Measurements from ENCODE around the gene SYNE1.
"Not testable (repeated sequence)": the region's sequence is repeated elsewhere in the genome, so short reads cannot be mapped to it uniquely, and the experiment has no call there.

Gene SYNE1

DNA sequence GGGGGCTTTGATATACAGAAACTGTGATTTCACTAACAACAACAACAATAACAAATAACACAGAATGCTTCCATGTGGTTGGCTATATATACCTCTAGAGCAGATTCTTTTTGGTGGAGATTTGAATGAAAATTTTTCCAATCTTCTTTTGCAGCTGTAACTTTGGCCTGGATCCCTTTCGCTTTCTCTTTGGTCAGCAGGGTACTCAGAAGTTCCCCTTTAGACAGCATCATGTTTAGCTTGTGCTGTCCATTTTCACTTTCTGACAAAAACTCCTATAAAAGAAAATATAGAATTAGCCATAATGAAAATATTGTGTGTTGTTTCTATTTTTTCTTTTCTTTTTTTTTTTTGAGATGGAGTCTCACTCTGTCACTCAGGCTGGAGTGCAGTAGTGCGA lies 264.2 kb downstream of the SYNE1 start:
- no peak for DNase-seq (ENCODE audit: low read depth in 2 of 2)

DNA sequence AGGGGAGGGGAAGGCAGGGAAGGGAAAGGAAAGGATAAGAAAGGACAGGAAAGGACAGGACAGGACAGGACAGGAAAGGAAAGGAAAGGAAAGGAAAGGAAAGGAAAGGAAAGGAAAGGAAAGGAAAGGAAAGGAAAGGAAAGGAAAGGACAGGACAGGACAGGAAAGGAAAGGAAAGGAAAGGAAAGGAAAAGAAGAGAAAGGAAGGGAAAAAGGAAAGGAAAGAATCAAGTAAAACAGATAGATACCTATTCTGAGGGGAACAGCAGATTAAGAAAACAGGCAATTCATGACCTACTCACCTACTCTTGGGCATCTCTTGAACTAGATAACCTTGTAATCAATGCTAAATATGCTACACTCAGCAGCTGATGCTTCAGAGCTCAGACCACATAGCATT lies 265.4 kb downstream of the SYNE1 start:
- no peak for DNase-seq (ENCODE audit: low read depth in 2 of 2)

DNA sequence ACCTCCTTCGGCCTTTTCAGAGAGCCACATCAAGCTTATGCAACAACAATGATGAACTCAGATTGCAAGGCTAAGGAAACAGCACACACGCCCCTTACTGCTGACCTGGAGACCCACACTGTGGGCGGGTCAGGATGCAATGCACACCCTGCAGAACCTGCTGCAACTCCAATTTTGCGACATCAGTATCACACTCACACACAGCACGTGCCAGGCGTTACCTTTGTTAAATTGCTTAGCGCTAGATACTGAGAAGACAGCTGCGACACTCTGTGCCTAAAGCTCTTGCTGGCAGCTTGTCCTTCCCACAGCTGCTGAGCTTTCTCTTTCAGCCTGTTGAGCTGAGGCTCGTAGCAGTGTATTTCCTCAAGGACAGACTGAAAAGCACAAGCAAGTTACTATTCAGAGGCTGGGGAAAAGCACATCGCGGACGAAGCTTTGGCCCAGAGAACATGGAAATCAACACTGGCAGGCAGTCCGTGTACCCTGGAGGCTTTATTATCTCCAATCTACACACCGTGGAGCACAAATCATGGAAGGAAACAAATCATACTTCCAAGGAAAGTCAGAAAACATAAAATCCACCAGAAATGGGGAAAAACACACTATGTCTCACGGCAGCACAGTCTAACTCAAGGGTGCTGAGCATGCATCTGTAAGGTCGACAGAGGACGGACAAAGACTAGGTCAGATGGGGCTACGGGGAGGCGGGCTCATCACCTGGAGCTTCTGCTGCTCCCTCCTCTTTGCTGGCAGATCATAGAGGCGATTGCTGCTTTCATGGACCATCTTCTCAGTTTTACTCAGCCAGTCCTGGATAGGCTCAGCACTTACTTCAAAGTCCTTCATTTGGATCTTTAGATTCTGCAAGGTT lies 268.2 kb downstream of the SYNE1 start:
- DNase-seq (ENCODE audit: low read depth in 2 of 2) = no peak

DNA sequence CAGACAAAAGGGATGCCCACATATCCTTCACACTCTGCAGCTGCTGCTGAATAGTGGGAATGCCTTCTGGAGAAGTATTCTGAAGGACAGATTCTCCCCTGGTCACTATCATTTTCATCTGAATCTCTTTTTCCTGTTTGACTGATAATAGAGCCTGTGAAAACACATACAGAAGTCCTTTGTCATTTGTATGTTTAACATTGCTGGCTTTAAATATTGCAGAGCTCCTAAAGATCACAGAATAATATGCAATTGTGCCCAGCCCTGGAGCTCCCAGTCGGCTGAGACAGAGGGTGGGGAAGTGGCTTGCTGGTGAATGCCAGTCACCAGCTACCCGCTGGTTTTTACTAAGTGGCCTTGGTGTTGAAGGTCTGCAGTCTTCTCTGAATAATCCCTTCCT lies 272.3 kb downstream of the SYNE1 start:
- DNase-seq (ENCODE audit: low read depth in 2 of 2) = no peak

DNA sequence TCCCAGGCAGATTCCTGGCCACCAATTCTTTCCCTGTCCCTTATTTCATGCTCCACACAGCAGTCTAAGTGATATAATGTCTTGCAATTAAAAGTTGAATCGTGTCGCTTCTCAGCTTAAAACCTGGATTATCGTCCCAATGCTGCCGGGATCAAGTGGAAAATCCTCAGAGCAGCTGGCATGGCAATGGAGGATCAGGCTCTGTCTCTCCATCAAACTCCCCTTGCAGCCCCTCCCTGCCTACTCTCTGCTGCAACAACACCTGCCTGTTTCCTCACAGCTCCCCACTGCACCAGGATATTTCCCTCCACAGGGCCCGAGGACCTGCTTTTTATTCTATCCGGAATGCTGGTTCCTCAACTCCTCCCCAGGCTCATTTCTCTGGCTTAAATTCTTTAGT lies 277.1 kb downstream of the SYNE1 start:
- DNase-seq (ENCODE audit: low read depth in 2 of 2) = no peak

DNA sequence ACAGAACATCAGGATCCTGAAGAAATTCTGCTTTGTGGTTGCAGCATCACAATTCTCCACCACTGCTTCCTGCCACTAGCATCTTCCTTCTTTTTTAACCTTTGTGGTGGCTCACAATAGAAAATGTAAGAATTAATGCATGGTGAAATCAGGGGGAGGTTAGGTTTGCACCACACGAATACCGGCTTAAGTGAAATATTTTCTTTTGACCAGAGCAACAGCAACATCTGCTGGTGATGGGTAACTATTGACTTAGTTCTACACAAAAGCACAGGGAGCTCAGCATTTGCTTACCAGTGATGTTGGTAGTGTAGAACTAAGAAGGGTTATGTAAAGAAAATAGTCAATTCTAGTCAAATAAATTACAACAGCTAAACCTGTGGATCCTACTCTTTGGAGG lies 280.5 kb downstream of the SYNE1 start:
- no peak for DNase-seq (ENCODE audit: low read depth in 2 of 2)

DNA sequence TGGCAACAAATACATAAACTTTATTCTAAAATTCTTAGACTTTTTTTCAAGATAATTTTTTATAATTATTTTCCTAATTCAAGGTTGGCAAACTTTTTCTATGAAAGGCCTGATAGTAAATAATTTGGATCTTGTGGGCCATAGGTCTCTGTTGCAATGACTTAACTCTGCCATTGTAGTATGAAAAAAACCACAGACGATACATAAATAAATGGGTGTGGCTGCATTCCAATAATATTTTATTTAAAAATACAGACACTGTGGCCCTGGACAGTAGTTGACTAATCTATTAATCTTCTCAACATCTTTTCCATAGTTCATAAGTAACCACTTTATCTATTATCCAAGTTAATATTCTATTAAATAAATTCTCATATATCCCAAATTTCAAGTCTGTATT lies 281.1 kb downstream of the SYNE1 start:
- no peak for DNase-seq (ENCODE audit: low read depth in 2 of 2)

DNA sequence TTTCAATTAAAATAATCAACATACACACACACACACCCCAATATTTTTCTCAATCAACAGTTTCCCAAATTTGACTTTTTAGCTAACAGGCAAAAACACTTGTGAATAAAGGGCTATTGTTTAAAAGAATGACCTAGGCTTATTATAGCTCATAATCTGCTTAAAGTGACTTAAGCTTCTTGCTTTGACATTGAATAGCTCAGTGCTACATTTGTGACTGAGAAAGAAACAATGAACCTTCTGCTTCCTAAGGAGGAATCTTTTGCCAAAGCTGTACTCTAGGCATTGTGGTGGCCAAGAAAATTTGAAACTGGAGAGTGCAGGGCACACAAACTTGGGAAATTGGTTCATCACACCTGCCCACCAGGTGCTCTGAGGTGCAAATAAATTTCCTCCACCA lies 282.0 kb downstream of the SYNE1 start:
- DNase-seq (ENCODE audit: low read depth in 2 of 2) = no peak

DNA sequence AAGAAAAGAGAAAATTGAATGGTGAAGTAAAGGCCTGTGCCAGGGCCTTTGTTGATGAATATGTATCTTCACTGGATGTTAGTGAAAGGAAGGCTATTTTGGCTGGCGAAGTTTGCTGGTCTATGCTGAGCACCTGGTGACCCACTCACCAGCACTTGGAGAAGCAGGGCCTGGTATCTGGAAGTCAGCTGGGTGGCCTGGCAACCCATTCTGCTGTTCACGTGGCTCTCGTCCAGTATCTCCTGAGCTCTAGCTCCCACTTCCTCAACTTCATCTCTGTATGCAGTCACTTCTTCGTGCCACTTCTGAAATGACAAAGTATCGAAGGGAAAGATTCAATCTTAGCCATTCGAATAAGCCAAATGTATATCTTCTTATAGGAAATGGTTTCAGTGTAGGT lies 283.7 kb downstream of the SYNE1 start:
- no peak for DNase-seq (ENCODE audit: low read depth in 2 of 2)

DNA sequence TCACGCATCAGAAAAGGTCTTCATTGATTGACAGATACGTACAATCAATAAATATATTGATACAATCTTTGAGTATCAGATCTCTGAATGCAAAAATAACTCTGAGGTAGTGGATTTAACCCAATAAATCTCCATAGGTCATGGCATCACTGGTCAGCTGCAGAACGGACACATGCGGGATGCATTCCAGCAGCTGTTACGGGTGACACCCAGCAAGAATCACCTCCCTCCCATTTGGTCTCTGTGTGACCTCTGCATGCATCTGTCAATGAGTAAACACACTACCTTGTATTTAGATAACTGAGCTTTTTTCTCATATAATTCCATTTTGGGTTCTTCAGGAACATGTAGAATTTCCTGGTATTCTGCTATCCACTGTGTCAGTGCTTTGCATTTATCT lies 285.4 kb downstream of the SYNE1 start:
- no peak for DNase-seq (ENCODE audit: low read depth in 2 of 2)

DNA sequence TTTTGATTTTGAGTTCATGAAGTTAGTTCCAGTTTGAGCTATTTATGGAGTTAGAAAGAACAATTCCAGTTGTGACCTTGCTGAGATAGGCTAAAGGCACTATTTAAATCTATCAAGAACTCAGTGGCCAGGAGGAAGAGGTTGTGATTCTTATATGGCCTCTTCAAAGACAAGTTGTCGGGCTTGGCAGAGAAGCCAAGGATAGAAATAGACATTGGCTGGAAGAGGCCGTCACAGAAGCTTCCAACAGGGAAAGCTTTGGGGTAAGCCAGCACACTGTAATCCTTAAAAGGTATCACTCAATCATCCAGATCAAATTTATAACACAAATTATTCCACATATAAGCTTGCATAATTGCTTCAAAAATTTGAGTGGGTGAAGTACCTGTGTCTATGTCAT lies 286.1 kb downstream of the SYNE1 start:
- no peak for DNase-seq (ENCODE audit: low read depth in 2 of 2)

DNA sequence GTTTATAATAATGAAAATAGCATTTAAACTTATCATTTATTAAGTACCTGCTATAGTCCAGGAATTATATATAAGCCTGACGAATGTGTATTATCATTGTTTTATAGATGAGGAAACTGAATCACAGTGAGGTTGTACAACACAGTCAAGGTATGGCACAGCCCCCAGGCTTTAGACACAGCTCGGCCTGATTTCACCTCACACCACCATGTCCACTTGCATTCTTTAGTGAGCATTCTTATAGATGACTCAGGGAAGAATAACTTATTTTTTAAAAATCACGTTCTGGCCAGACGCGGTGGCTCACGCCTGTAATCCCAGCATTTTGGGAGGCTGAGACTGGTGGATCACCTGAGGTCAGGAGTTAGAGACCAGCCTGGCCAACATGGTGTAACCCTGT lies 289.0 kb downstream of the SYNE1 start:
- no peak for DNase-seq (ENCODE audit: low read depth in 2 of 2)

DNA sequence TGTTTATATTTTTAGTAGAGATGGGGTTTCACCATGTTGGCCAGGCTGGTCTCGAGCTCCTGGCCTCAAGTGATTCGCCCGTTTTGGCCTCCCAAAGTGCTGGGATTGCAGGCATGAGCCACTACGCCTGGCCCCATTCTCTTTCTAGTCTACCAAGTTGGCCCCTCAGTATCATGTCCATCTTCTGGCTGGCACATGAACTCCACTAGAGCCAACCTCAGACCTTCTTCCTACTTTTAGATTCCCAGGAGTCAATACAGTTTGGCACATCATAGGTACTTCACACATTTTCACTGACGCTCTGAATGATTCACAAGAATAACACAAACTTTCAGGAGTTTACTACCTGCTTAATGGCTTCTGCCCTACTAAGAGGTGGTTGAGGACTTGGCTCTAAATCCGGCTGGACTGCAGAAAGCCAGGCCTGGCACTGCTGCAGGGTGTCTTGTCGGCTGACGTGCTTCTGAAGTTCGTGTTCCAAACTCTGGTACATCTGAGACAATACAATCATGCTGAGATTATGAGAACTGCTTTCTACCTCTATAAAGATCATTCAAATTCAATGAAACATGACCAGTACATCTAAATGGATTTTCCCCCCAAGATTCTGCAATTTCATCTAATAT lies 293.3 kb downstream of the SYNE1 start:
- no peak for DNase-seq (ENCODE audit: low read depth in 2 of 2)

DNA sequence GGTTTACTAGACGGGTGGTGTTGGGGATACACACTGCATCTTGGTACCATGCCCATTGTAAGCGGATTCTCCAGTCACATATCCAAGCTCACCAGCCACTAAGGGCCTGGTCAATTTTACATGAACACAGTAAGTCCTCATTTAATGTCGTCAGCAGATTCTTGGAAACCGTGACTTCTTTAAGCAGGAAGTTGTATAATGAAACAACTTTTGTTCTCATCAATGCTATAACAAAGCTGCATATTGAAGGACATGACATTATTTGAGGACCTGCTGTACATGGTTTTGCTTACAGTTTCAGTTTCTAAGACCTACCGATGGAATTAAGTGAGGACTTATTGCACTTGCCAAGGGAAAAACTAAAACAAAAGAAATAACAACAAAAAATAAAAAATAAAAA lies 295.6 kb downstream of the SYNE1 start:
- no peak for DNase-seq (ENCODE audit: low read depth in 2 of 2)

DNA sequence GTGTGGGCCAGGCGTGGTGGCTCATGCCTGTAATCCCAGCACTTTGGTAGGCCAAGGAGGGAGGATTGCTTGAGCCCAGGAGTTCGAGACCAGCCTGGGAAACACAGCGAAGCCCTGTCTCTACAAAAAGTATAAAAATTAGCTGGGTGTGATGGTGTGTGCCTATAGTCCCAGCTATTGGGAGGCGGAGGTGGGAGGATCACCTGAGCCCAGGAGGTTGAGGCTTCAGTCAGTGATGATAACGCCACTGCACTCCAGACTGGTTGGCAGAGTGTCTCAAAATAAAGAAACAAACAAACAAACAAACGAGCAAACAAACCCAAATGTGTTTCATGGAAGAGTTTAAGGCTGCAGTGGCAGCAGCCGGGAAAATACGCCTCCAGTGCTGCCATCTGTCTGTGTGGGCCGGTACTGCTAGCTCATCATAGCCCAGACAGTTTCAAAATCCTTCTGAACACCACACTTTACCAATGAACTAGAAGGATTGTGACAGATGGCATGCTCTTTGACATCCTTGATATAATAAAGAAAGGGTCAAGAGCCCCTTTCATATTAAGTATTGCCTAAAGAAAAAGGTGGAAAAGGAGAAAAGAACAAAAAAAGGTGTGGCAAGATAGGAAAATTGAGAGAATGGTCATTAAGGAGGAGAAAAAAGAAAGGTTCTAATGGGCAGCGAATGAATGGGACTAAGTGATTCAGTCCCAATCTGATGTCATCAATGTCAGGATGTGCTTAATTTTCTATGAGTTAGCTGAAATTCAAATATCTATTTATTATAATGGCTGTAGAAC lies 298.6 kb downstream of the SYNE1 start:
- peak; percentile 22 to 38 for DNase-seq (ENCODE audit: low read depth in 2 of 2)

DNA sequence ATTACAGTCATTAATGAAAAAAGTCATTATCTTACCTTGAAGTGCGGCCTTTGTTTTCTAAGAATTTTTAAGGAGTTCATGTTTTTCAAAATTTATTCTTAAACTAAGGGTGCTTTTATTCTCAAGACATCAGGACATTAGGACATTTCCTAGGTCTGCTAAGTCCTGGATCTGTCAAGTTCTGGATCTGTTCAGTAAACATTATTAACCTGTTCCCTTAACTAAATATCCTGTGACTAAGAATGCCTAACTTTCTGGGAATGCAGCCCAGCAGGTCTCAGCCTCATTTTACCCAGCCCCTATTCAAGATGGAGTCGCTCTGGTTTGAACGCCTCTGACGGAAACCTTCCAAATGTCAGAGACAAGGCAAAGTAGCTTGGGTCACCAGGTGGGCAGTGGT lies 302.6 kb downstream of the SYNE1 start:
- no peak for DNase-seq (ENCODE audit: low read depth in 2 of 2)

DNA sequence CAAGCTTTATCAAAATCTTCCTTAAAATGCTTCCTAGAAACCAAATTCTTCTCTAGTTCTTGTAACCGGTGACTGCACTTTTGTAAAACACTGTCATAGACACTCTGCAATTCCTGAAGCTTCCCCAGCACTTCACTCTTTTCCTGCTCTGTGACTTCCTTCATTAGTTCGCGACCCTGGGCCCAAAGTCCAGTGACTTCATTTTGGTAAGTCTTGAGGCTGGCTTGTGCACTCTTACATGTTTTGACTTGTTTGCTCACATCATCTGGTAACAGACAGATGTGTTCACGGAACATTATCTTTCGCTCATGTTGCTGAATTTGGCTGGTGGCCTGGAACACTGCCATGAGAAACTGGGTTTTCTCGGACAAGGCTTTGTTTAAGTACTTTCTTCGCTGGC lies 306.2 kb downstream of the SYNE1 start:
- DNase-seq (ENCODE audit: low read depth in 2 of 2) = no peak

DNA sequence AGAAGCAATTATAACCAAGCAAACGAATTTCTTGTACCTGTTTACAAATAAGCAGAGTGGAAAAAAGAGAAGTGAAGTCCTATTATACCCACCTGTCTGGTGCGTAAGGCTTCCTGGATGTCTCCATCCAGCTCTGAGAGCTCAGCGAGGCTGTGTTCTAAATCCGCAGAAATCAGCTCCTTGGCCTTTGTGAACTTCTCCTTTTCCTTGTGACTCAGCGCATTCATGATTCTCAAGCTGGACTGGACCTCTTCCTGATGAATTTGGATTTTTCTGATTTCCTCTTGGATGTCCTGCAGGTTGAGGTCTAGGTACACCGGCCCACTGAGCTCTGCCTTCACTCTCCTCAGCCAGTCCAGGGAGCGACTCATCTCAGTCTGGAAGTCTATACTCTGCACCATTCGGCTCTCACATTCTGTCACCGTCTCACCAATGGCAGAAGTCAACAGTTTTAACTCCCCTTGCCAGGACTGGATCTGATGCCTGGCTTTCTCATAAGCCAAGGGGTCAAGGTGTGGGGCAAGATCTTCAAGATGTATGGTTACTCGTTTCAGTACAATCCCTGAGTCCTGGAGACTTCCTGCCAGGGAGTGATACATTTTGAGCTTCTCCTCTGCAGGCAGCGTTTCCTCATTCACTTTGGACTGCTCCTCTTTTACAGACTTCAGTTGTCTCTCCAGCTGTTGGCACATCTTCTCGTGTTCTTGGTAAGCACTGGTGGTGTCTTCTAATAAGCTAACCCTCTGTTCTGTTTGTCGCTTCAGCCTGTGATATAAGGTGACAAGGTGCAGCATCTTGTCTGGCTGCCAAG lies 307.3 kb downstream of the SYNE1 start:
- no peak for DNase-seq (ENCODE audit: low read depth in 2 of 2)

DNA sequence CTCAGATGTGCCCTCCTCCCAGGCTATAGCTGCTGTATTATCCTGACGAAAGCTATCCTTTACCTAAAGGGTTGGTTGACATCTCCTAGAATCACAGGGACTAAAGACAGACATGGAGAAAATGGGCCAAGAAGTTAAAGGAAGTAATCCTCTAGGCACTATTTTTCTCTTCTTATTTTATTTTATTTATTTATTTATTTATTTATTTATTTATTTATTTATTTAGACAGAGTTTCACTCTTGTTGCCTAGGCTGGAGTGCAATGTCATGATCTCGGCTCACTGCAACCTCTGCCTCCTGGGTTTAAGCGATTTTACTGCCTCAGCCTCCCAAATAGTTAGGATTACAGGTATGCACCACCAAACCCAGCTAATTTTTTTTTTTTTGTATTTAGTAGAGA lies 309.0 kb downstream of the SYNE1 start:
- DNase-seq (ENCODE audit: low read depth in 2 of 2) = not testable (repeated sequence)

DNA sequence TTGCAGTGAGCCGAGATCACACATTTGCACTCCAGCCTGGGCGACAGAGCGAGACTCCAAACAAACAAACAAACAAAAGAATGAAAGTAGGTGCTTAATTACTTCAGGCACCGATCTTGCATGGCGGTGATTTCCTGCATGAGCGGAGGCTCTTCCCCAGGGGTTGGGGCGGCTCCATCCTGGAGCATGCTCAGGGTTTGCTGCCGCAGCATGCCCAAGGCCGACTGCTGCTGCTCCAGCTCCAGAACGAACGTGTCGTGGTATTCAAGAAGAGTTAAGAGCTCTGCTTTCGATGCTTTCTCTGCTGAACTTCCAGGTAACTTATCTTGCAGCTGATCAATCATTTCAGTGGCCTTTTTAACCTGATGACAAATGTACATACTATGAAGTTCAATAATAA lies 313.8 kb downstream of the SYNE1 start:
- DNase-seq (ENCODE audit: low read depth in 2 of 2) = no peak

DNA sequence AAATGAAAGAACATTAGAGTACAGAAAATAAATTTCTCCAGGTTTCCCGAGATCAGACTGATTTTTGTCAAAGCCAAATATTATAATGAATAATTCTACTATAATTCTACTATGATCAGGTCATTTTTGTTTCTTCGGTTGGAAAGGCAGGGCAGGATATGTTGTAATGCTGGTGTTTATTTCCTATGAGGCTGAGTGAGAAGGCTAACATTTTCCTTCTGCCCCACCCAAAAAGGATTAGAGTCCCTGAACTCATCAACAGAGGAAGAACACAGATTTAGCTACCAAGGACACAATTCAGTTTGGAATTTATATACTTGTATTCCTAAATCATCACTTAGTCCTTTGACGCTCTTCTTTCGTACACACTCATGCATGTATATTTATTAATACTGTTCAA lies 318.9 kb downstream of the SYNE1 start:
- DNase-seq (ENCODE audit: low read depth in 2 of 2) = no peak

DNA sequence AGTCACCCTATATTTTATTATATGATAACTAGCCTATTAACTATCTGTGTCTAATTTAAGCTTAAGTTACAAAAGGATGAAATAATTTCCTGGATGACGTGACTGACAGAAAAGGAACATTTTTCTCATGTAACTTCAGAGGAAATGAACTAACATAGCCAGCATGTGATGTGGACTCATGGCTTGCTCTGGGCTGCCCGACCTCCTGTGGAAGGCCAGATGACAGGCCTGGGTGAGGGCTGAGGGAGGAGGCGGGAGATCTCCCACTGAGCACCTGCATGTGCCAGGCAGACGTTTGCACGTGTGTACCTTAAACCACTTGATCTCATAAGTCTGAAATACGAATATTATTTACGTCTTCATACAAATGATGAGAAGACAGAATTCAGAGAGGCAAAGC lies 321.1 kb downstream of the SYNE1 start:
- no peak for DNase-seq (ENCODE audit: low read depth in 2 of 2)
